HCT116 (cell line): ENCODE measurements around the gene C3AR1. TPM values are rescaled to one million over a fixed set of nuclear protein-coding genes. Genes with fewer than 3 reads are reported as not detected.

ENCODE experiments used
- ATAC-seq: fragments of 200-7000 bp; cut with Tn5 transposase; 2 replicates; pipeline ENCODE4 v1.9.1; 2020; ENCODE audit warnings: mild to moderate bottlenecking, moderate library complexity
- BruUV-seq: library from RNA; stranded (reverse); fragments of 400-500 nt; replicated peaks from 2 replicates; lab custom pipeline; 2021; lab: Mats Ljungman, UMichigan
- CTCF ChIA-PET: fragments of 300-600 bp; sonication (Branson Sonifier 250); formaldehyde crosslinking; loops from one replicate; lab custom pipeline; 2021; ENCODE audit warnings: antibody characterized with exemption; lab: Charles Lee
- POLR2A ChIA-PET: fragments of 300-600, 350-600 bp; sonication (Branson Sonifier 250); formaldehyde crosslinking; loops from one replicate; lab custom pipeline; 2021; ENCODE audit warnings: antibody characterized with exemption; lab: Charles Lee
- RAD21 ChIA-PET, 2 experiments: fragments of 300-600 bp; sonication (Branson Sonifier 250); formaldehyde crosslinking; loops; one replicate each; lab custom pipeline; 2023; ENCODE audit warnings: low total read pairs in 2 of 2; ENCODE audit not compliant: uncharacterized antibody in 2 of 2, unreplicated experiment in 2 of 2, low non-redundant PET in 1 of 2; lab: Charles Lee
- DNase-seq: peaks from one replicate; pipeline ENCODE4 v3.0.0-alpha.2; 2010; ENCODE audit warnings: low read depth, low spot score
- H2AFZ ChIP-seq: fragments of 200-600 bp; shearing (Covaris generic), sonication (generic); 2 replicates; pipeline ENCODE4 v1.6.1; 2017; ENCODE audit warnings: low read depth, mixed run types, mixed read lengths, antibody characterized with exemption, low read length; ENCODE audit not compliant: poor library complexity, severe bottlenecking
- H3K27ac ChIP-seq: 2 replicates; pipeline ENCODE4 v1.5.1; 2012; ENCODE audit warnings: low read depth, low read length
- H3K27me3 ChIP-seq: fragments of 200-600 bp; sonication (generic); 2 replicates; pipeline ENCODE4 v1.6.1; 2016; ENCODE audit warnings: mixed run types, low read length, mixed read lengths; ENCODE audit not compliant: insufficient read depth
- H3K36me3 ChIP-seq, 2 experiments: fragments of 200-500 bp in 1 of 2; fragments of 200-600 bp in 1 of 2; sonication (Bioruptor generic) in 1 of 2; sonication (generic) in 1 of 2; 2 replicates each; pipeline versions ENCODE4 v1.5.1 to v1.6.1; 2014 to 2016; ENCODE audit warnings: low read length in 2 of 2, inconsistent platforms in 1 of 2, mixed read lengths in 1 of 2, mixed run types in 1 of 2; ENCODE audit not compliant: insufficient read depth in 2 of 2, control insufficient read depth in 1 of 2
- H3K4me1 ChIP-seq, 2 experiments: fragments of 200-600 bp in 1 of 2; sonication (generic) in 1 of 2; 2 replicates each; pipeline versions ENCODE4 v1.5.1 to v1.6.1; 2012 to 2017; ENCODE audit warnings: low read length in 2 of 2, inconsistent platforms in 1 of 2, mild to moderate bottlenecking in 1 of 2, mixed read lengths in 1 of 2, mixed run types in 1 of 2, moderate library complexity in 1 of 2; ENCODE audit not compliant: insufficient read depth in 2 of 2, control insufficient read depth in 1 of 2
- H3K4me2 ChIP-seq: fragments of 200-600 bp; sonication (generic); 2 replicates; pipeline ENCODE4 v1.6.1; 2017; ENCODE audit warnings: mixed run types, low read length, mixed read lengths
- H3K4me3 ChIP-seq, 2 experiments: fragments of 200-600 bp in 1 of 2; sonication (generic) in 1 of 2; replicated peaks in 1 of 2; 2 replicates each; pipeline ENCODE4 v1.5.1; 2011 to 2016; ENCODE audit warnings: low read length in 2 of 2, control low read depth in 1 of 2, low read depth in 1 of 2, mild to moderate bottlenecking in 1 of 2, mixed read lengths in 1 of 2, mixed run types in 1 of 2
- H3K79me2 ChIP-seq: fragments of 200-600 bp; sonication (generic); 2 replicates; pipeline ENCODE4 v1.6.1; 2017; ENCODE audit warnings: mild to moderate bottlenecking, mixed run types, low read length, moderate library complexity, mixed read lengths; ENCODE audit not compliant: insufficient read depth
- H3K9ac ChIP-seq: fragments of 200-600 bp; sonication (generic); 2 replicates; pipeline ENCODE4 v1.6.1; 2016; ENCODE audit warnings: low read length, mixed read lengths
- H3K9me2 ChIP-seq: fragments of 200-600 bp; sonication (generic), shearing (Covaris generic); 2 replicates; pipeline ENCODE4 v1.6.1; 2017; ENCODE audit warnings: mixed run types, mild to moderate bottlenecking, moderate library complexity; ENCODE audit not compliant: insufficient read depth
- H3K9me3 ChIP-seq, 2 experiments: fragments of 200-500 bp in 1 of 2; fragments of 200-600 bp in 1 of 2; sonication (Bioruptor generic) in 1 of 2; sonication (generic) in 1 of 2; 2 replicates each; pipeline ENCODE4 v1.6.1; 2014 to 2017; ENCODE audit warnings: low read length in 2 of 2, mixed read lengths in 2 of 2, inconsistent platforms in 1 of 2, low read depth in 1 of 2, mild to moderate bottlenecking in 1 of 2, mixed run types in 1 of 2, moderate library complexity in 1 of 2; ENCODE audit not compliant: control insufficient read depth in 1 of 2, insufficient read depth in 1 of 2
- H4K20me1 ChIP-seq: fragments of 200-600 bp; sonication (generic), shearing (Covaris generic); 2 replicates; pipeline ENCODE4 v1.6.1; 2017; ENCODE audit warnings: mixed run types, mild to moderate bottlenecking, moderate library complexity; ENCODE audit not compliant: insufficient read depth
- EZH2 ChIP-seq: fragments of 200-600 bp; sonication (generic); IDR thresholded peaks from 2 replicates; pipeline ENCODE4 v1.6.1; 2017; ENCODE audit warnings: antibody characterized with exemption, mixed run types
- EZH2phosphoT487 ChIP-seq: fragments of 200-600 bp; IDR thresholded peaks from 2 replicates; pipeline ENCODE4 v1.6.1; 2018; ENCODE audit warnings: antibody characterized with exemption, borderline replicate concordance
- FOSL1 ChIP-seq: IDR thresholded peaks from 2 replicates; pipeline ENCODE4 v1.6.1; 2012; ENCODE audit warnings: low read depth
- JUND ChIP-seq: IDR thresholded peaks from 2 replicates; pipeline ENCODE4 v1.6.1; 2012
- POLR2A ChIP-seq: IDR thresholded peaks from 2 replicates; pipeline ENCODE4 v1.7.0; 2011; ENCODE audit warnings: borderline replicate concordance; ENCODE audit not compliant: insufficient read depth, insufficient read length; ENCODE audit errors: extremely low read depth
- RAD21 ChIP-seq: IDR thresholded peaks from 2 replicates; pipeline ENCODE4 v1.6.1; 2012; ENCODE audit warnings: low read depth, mild to moderate bottlenecking
- SP1 ChIP-seq: IDR thresholded peaks from 2 replicates; pipeline ENCODE4 v1.6.1; 2012; ENCODE audit warnings: low read depth
- SRF ChIP-seq: IDR thresholded peaks from 2 replicates; pipeline ENCODE4 v1.6.1; 2012; ENCODE audit warnings: low read depth
- TCF7L2 ChIP-seq: IDR thresholded peaks from 2 replicates; pipeline ENCODE4 v1.7.0; 2011; ENCODE audit warnings: borderline replicate concordance, inconsistent platforms; ENCODE audit not compliant: insufficient read depth, insufficient read length; ENCODE audit errors: extremely low read depth
- intact Hi-C: fragments of 100-400 bp; cut with micrococcal nuclease; formaldehyde crosslinking; loops from 2 replicates; pipeline ENCODE4 v1.10.0; 2022
- total RNA-seq: library from RNA; stranded (reverse); gene quantifications from one replicate; pipeline ENCODE4 v1.2.1, GENCODE V29; 2021; ENCODE audit not compliant: unreplicated experiment
- TF ChIP-seq, protein P1 (sequence below): IDR thresholded peaks from 2 replicates; pipeline ENCODE4 v1.6.1; 2012; ENCODE audit warnings: low read depth
- TF ChIP-seq, protein P2 (sequence below): IDR thresholded peaks from 2 replicates; pipeline ENCODE4 v1.6.1; 2012
- TF ChIP-seq, protein P3 (sequence below): IDR thresholded peaks from 2 replicates; pipeline ENCODE4 v1.6.1; 2011; ENCODE audit warnings: mild to moderate bottlenecking, low read length, moderate library complexity; ENCODE audit not compliant: insufficient replicate concordance; ENCODE audit errors: extremely low read depth
- TF ChIP-seq, protein P4 (sequence below), 3 experiments: fragments of 200-600 bp in 1 of 3; sonication (generic) in 1 of 3; IDR thresholded peaks in 2 of 3; conservative IDR thresholded peaks in 1 of 3; 2 replicates each; pipeline ENCODE4 v1.5.1; 2012 to 2017; ENCODE audit warnings: low read depth in 2 of 3, low read length in 2 of 3, antibody characterized with exemption in 1 of 3, borderline replicate concordance in 1 of 3, control low read depth in 1 of 3, mild to moderate bottlenecking in 1 of 3, mixed read lengths in 1 of 3, mixed run types in 1 of 3, moderate library complexity in 1 of 3; ENCODE audit not compliant: insufficient read depth in 1 of 3

C3AR1 gene
- total RNA-seq, 1 experiment from 2014 or later = not detected

DNA sequence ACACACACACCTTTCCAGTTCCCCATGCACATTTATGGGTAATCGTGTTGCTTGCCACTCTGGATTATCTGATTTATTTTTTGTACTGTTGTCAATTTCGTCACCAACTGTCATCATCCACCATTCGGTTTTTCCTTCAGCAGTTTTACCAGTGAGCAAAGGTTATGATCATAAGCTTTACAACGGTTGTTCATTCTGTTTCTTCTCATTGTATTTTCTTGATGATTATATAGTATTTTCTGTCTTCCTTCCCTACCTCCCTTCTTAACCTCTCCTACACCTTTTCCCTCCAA is 16.6 kb upstream of the C3AR1 start:
- ChIA-PET RAD21 (no interaction called here), POLR2A (no interaction called here), CTCF (no interaction called here)
- H3K4me2 ChIP-seq = peak overlapping the region; percentile 88
- peaks cover 3 to 12% of the 10 kb centered on the region in 2 experiments; a peak in 3 of 4 replicates for H3K4me1 ChIP-seq
- H3K9me2 ChIP-seq = no peaks in the 10 kb centered on the region
- H3K79me2 ChIP-seq = peaks cover 52% of the 10 kb centered on the region
- DNase-seq (no peak), ATAC-seq (no peak)
- H3K4me3 ChIP-seq = peak overlapping the region; percentile 74 to 92
- BruUV-seq = no TSS peak
- H4K20me1 ChIP-seq = no peaks in the 10 kb centered on the region
- no peak for TF ChIP-seq SP1
- no peak for TF ChIP-seq EZH2phosphoT487
- TF ChIP-seq, protein P1, sequence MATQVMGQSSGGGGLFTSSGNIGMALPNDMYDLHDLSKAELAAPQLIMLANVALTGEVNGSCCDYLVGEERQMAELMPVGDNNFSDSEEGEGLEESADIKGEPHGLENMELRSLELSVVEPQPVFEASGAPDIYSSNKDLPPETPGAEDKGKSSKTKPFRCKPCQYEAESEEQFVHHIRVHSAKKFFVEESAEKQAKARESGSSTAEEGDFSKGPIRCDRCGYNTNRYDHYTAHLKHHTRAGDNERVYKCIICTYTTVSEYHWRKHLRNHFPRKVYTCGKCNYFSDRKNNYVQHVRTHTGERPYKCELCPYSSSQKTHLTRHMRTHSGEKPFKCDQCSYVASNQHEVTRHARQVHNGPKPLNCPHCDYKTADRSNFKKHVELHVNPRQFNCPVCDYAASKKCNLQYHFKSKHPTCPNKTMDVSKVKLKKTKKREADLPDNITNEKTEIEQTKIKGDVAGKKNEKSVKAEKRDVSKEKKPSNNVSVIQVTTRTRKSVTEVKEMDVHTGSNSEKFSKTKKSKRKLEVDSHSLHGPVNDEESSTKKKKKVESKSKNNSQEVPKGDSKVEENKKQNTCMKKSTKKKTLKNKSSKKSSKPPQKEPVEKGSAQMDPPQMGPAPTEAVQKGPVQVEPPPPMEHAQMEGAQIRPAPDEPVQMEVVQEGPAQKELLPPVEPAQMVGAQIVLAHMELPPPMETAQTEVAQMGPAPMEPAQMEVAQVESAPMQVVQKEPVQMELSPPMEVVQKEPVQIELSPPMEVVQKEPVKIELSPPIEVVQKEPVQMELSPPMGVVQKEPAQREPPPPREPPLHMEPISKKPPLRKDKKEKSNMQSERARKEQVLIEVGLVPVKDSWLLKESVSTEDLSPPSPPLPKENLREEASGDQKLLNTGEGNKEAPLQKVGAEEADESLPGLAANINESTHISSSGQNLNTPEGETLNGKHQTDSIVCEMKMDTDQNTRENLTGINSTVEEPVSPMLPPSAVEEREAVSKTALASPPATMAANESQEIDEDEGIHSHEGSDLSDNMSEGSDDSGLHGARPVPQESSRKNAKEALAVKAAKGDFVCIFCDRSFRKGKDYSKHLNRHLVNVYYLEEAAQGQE = no peak
- no peak for TF ChIP-seq EZH2
- TF ChIP-seq JUND = no peak
- TF ChIP-seq, protein P2, sequence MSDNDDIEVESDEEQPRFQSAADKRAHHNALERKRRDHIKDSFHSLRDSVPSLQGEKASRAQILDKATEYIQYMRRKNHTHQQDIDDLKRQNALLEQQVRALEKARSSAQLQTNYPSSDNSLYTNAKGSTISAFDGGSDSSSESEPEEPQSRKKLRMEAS = no peak
- TF ChIP-seq TCF7L2 = no peak
- TF ChIP-seq SRF = no peak
- no peak for TF ChIP-seq FOSL1
- TF ChIP-seq, protein P3, sequence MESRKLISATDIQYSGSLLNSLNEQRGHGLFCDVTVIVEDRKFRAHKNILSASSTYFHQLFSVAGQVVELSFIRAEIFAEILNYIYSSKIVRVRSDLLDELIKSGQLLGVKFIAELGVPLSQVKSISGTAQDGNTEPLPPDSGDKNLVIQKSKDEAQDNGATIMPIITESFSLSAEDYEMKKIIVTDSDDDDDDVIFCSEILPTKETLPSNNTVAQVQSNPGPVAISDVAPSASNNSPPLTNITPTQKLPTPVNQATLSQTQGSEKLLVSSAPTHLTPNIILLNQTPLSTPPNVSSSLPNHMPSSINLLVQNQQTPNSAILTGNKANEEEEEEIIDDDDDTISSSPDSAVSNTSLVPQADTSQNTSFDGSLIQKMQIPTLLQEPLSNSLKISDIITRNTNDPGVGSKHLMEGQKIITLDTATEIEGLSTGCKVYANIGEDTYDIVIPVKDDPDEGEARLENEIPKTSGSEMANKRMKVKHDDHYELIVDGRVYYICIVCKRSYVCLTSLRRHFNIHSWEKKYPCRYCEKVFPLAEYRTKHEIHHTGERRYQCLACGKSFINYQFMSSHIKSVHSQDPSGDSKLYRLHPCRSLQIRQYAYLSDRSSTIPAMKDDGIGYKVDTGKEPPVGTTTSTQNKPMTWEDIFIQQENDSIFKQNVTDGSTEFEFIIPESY = no peak
- TF ChIP-seq POLR2A = no peak
- TF ChIP-seq, protein P4, sequence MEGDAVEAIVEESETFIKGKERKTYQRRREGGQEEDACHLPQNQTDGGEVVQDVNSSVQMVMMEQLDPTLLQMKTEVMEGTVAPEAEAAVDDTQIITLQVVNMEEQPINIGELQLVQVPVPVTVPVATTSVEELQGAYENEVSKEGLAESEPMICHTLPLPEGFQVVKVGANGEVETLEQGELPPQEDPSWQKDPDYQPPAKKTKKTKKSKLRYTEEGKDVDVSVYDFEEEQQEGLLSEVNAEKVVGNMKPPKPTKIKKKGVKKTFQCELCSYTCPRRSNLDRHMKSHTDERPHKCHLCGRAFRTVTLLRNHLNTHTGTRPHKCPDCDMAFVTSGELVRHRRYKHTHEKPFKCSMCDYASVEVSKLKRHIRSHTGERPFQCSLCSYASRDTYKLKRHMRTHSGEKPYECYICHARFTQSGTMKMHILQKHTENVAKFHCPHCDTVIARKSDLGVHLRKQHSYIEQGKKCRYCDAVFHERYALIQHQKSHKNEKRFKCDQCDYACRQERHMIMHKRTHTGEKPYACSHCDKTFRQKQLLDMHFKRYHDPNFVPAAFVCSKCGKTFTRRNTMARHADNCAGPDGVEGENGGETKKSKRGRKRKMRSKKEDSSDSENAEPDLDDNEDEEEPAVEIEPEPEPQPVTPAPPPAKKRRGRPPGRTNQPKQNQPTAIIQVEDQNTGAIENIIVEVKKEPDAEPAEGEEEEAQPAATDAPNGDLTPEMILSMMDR (IDR thresholded peaks at IDR 0.05 in 2 of 3, conservative IDR thresholded peaks at IDR 0.05 in 1 of 3; ENCODE audit: borderline replicate concordance in 1 of 3, insufficient read depth in 1 of 3, low read depth in 2 of 3, low read length in 2 of 3) = no peak
- TF ChIP-seq RAD21 = no peak
- no peaks in the 10 kb centered on the region for H3K27me3 ChIP-seq
- no peaks in the 10 kb centered on the region for H3K9me3 ChIP-seq
- H3K27ac ChIP-seq = peak overlapping the region; percentile 86
- H2AFZ ChIP-seq = no peak overlapping the region
- intact Hi-C loops = loop anchor here (5.0 to 10.0 kb wide), 2 partner anchors 55 to 218 kb away; no protein-coding TSS in a partner anchor
- peak overlapping the region; percentile 85 for H3K9ac ChIP-seq
- no peaks in the 10 kb centered on the region for H3K36me3 ChIP-seq
